ENCODE measurements around the gene MVB12B.

- no peak for TF ChIP-seq EZH2 (IDR thresholded peaks at IDR 0.05; ENCODE audit: borderline replicate concordance, low read length)
- no peak for TF ChIP-seq CTCF (conservative IDR thresholded peaks at IDR 0.05 in 1 of 2, IDR thresholded peaks at IDR 0.05 in 1 of 2; ENCODE audit: extremely low read depth in 1 of 2, insufficient read depth in 1 of 2, low read depth in 1 of 2, low read length in 2 of 2)
Measured at GRCh38 chr9:126357074-126357473, 30.4 kb downstream of the MVB12B start.
